GM12892 (cell line): ENCODE data around the gene GON7.

Experiments
- POLR2A ChIP-seq: IDR thresholded peaks from 2 replicates; pipeline ENCODE4 v1.6.1; 2011; ENCODE audit warnings: low read depth, low read length, control low read depth
- POLR2AphosphoS5 ChIP-seq: IDR thresholded peaks from 2 replicates; pipeline ENCODE4 v1.6.1; 2011; ENCODE audit warnings: low read depth, low read length, control low read depth
- TAF1 ChIP-seq: IDR thresholded peaks from 2 replicates; pipeline ENCODE4 v1.6.1; 2011; ENCODE audit warnings: low read depth, mild to moderate bottlenecking, control low read depth, low read length, borderline replicate concordance

GRCh38 chr14:93223565-93223964, 16.7 kb upstream of the GON7 start:
- no peak for TF ChIP-seq POLR2AphosphoS5
- TF ChIP-seq POLR2A, result no peak
- no peak for TF ChIP-seq TAF1
